Chondrocyte (in vitro differentiated cells): ENCODE measurements around the gene ZNF619. TPM values are rescaled to one million over a fixed set of nuclear protein-coding genes. Genes with fewer than 3 reads are reported as not detected.
"Not testable (repeated sequence)": the region's sequence is repeated elsewhere in the genome, so short reads cannot be mapped to it uniquely, and the experiment has no call there.

Experiments used
- DNase-seq: peaks from one replicate; pipeline ENCODE4 v3.0.0; 2021; ENCODE audit warnings: mixed read lengths, low spot score
- H3K27ac Mint-ChIP-seq: one replicate; pipeline ENCODE4 v1.8.0; 2021; ENCODE audit warnings: mild to moderate bottlenecking, moderate library complexity, mixed read lengths; ENCODE audit not compliant: unreplicated experiment
- H3K27me3 Mint-ChIP-seq: 2 replicates; pipeline ENCODE4 v1.8.0; 2021; ENCODE audit warnings: low read depth, mixed read lengths
- H3K36me3 Mint-ChIP-seq: 2 replicates; pipeline ENCODE4 v1.8.0; 2021; ENCODE audit warnings: low read depth, mixed read lengths
- H3K4me1 Mint-ChIP-seq: 2 replicates; pipeline ENCODE4 v1.8.0; 2021; ENCODE audit warnings: low read depth, mild to moderate bottlenecking, mixed read lengths
- H3K4me3 Mint-ChIP-seq: one replicate; pipeline ENCODE4 v1.8.0; 2021; ENCODE audit warnings: mild to moderate bottlenecking, moderate library complexity, mixed read lengths; ENCODE audit not compliant: unreplicated experiment
- H3K9me3 Mint-ChIP-seq: 2 replicates; pipeline ENCODE4 v1.8.0; 2021; ENCODE audit warnings: low read depth, mixed read lengths
- total RNA-seq: library from RNA; stranded (reverse); gene quantifications from 3 replicates; pipeline ENCODE4 v1.2.1, GENCODE V29; 2021
- TF ChIP-seq, protein P1 (sequence below): fragments of 200-600 bp; sonication (generic); IDR thresholded peaks from 2 replicates; pipeline ENCODE4 v1.5.0; 2021; ENCODE audit warnings: antibody characterized with exemption, mild to moderate bottlenecking, moderate library complexity

Gene ZNF619
- total RNA-seq, 1 donor from 2014 or later: 3.3 TPM

DNA sequence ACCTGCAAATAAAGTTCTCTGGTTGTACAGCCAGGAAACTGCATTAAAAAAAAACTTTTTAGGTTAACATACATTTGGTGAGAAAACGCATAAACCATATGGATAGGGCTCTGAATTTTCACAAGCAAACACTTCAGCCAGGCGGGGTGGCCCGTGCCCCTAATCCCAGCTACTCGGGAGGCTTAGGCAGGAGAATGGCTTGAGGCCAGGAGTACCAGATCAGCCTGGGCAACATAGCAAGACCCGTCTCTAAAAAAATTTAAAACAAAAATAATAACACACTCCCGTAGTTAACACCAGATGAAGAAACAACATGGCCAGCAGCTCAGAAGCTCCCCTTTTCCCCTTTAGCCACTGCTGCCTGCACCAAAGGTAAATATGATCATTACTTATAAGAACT is 23.0 kb upstream of the ZNF619 start:
- no peaks in the 10 kb centered on the region for H3K9me3 Mint-ChIP-seq
- TF ChIP-seq, protein P1, sequence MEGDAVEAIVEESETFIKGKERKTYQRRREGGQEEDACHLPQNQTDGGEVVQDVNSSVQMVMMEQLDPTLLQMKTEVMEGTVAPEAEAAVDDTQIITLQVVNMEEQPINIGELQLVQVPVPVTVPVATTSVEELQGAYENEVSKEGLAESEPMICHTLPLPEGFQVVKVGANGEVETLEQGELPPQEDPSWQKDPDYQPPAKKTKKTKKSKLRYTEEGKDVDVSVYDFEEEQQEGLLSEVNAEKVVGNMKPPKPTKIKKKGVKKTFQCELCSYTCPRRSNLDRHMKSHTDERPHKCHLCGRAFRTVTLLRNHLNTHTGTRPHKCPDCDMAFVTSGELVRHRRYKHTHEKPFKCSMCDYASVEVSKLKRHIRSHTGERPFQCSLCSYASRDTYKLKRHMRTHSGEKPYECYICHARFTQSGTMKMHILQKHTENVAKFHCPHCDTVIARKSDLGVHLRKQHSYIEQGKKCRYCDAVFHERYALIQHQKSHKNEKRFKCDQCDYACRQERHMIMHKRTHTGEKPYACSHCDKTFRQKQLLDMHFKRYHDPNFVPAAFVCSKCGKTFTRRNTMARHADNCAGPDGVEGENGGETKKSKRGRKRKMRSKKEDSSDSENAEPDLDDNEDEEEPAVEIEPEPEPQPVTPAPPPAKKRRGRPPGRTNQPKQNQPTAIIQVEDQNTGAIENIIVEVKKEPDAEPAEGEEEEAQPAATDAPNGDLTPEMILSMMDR: no peak
- peaks cover 43% of the 10 kb centered on the region for H3K4me1 Mint-ChIP-seq
- H3K36me3 Mint-ChIP-seq: peaks cover 11% of the 10 kb centered on the region
- H3K4me3 Mint-ChIP-seq: peak overlapping the region; percentile 97
- peak overlapping the region; percentile 99 for H3K27ac Mint-ChIP-seq
- no peak for DNase-seq
- H3K27me3 Mint-ChIP-seq: no peaks in the 10 kb centered on the region

DNA sequence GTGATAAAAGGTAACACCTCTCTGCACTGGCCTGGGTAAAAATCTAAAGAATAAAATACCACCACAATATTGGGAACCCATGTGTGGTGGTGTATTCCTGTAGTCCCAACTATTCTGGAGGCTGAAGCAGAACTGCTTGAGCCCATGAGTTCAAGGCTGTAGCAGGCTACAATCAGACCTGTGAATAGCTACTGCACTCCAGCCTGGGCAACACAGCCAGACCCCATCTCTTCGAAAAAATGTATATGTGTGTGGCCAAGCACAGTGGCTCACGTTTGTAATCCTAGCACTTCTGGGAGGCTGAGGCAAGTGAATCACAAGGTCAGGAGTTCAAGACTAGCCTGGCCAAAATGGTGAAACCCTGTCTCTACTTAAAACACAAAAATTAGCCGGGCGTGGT is 21.6 kb upstream of the ZNF619 start:
- H3K4me1 Mint-ChIP-seq: peaks cover 50% of the 10 kb centered on the region
- no peak for DNase-seq
- H3K27me3 Mint-ChIP-seq: no peaks in the 10 kb centered on the region
- no peaks in the 10 kb centered on the region for H3K9me3 Mint-ChIP-seq
- H3K4me3 Mint-ChIP-seq: peak overlapping the region; percentile 74
- H3K27ac Mint-ChIP-seq: no peak overlapping the region
- H3K36me3 Mint-ChIP-seq: peaks cover 15% of the 10 kb centered on the region
- TF ChIP-seq, protein P1: no peak

DNA sequence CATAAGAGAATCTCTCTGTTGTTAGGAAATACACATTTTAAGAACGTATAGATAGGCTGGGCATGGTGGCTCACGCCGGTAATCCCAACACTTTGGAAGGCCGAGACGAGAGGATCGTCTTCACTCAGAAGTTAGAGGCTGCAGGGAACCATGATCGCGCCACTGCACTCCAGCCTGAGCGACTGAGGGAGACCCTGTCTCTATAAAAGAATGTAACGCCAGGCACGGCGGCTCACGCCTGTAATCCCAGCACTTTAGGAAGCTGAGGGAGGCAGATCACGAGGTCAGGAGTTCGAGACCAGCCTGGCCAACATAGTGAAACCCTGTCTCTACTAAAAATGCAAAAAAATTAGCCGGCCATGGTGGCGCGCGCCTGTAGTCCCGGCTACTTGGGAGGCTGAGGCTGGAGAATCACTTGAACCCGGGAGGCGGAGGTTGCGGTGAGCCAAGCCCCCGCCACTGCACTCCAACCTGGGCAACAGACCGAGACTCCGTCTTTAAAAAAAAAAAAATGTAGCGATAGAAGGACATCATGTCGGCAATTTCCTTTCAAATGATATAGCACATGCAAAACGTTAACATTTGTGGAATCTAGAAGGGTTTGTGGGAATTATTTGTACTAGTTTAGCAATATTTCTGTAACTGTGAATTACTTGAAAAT is 20.5 kb upstream of the ZNF619 start:
- Mint-ChIP-seq H3K27ac (peak overlapping the region; percentile 76), H3K4me3 (peak overlapping the region; percentile 74), H3K9me3 (no peaks in the 10 kb centered on the region), H3K36me3 (peaks cover 20% of the 10 kb centered on the region), H3K27me3 (no peaks in the 10 kb centered on the region), H3K4me1 (peaks cover 51% of the 10 kb centered on the region)
- TF ChIP-seq, protein P1: no peak
- DNase-seq: no peak

DNA sequence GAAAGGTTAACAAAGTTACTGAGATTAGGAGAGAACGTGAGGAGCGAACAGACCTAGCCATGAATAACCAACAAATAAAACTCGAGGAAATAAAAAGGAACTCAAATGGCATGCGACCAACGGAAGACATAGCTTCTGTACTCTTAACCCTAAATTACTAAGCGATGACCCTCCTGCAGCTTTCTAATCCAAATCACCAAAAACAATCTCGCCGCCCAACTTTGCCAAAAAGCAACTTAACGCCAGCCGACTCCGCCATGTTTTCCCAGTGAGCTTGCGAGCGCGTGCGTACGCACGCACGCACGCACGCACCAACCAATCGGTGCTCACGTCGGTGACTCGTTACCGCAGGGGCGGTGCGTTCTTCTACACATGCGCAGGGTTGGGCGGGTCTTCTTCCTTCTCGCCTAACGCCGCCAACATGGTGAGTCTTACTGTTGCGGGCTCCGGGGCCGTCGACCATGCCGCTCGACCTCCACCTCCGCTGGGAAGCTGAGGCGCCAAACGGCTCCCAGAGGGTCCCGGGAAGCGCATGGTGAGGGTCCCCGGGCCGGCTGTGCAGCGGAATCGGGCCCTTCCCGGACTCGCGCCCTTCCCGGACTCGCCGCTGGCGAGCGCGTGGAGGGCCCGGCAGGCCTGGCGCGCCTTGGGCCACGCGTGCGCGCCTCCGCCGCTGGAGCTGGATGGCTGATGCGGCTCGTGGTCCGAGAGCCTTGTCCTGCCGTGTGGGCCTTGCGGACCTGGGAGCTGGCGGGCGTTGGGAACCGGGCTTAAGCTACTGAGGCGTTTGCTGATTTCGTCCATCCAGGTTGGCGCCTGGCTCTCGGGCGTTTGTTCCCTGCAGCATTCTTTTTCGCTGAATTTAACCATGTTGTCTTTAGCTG is 19.7 kb upstream of the ZNF619 start, which contains the start of gene RPL14:
Gene RPL14 (plus strand): TSS at position 400 of the 884 bp plus-strand sequence. CDS start 133 bp downstream, at position 533.
- DNase-seq: peak; percentile 97
- H3K27ac Mint-ChIP-seq: peak within 1 kb of the TSS; percentile 76
- H3K27me3 Mint-ChIP-seq: no peaks in the 10 kb centered on the region
- no peaks in the 10 kb centered on the region for H3K9me3 Mint-ChIP-seq
- H3K4me3 Mint-ChIP-seq: peak within 1 kb of the TSS; percentile 74
- H3K4me1 Mint-ChIP-seq: peaks cover 49% of the 10 kb centered on the region
- TF ChIP-seq, protein P1: no peak
- H3K36me3 Mint-ChIP-seq: peaks cover 26% of the 10 kb centered on the region

DNA sequence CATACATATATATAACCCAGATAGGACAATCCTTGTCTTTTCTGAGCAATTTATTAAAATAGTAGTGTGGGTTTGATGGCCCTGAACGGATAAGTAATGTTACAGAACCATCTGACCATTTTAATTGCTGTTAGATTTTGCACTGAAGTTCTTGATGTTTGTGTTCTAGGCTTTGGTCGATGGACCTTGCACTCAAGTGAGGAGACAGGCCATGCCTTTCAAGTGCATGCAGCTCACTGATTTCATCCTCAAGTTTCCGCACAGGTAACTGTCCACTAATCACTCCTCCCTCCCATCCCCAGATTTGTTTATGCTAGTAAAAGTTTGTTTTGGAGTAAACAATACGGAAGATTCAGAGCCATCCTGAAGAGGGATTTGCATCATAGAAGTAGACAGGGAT is 18.4 kb upstream of the ZNF619 start:
- TF ChIP-seq, protein P1: no peak
- Mint-ChIP-seq H3K9me3 (no peaks in the 10 kb centered on the region), H3K36me3 (peaks cover 28% of the 10 kb centered on the region), H3K27me3 (no peaks in the 10 kb centered on the region), H3K27ac (no peak overlapping the region), H3K4me1 (peaks cover 38% of the 10 kb centered on the region), H3K4me3 (peak overlapping the region; percentile 74)
- DNase-seq: no peak

DNA sequence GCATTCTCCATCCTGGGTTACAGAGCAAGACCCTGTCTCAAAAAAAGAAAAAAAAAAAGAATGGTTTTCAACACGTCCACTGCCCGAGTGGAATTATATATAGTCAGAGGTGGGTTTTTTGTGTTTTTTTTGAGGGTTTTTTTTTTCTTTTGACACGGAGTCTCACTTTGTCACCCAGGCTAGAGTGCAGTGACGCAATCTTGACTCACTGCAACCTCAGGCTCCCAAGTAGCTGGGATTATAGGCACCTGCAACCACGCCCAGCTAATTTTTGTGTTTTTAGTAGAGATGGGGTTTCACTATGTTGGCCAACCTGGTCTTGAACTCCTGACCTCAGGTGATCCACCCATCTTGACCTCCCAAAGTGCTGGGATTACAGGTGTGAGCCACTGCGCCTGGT is 16.4 kb upstream of the ZNF619 start:
- H3K9me3 Mint-ChIP-seq, DNase-seq, H3K27me3 Mint-ChIP-seq, H3K4me3 Mint-ChIP-seq, H3K27ac Mint-ChIP-seq: not testable (repeated sequence)
- H3K4me1 Mint-ChIP-seq: peaks cover 30% of the 10 kb centered on the region
- peaks cover 39% of the 10 kb centered on the region for H3K36me3 Mint-ChIP-seq
